Calu3 (cell line): ENCODE measurements around the gene NDRG3. TPM values are rescaled to one million over a fixed set of nuclear protein-coding genes. Genes with fewer than 3 reads are reported as not detected.
A peak's percentile ranks its signal among the peaks of the same experiment; 100 is the strongest.

Experiments used
- Bru-seq: library from RNA; stranded (reverse); fragments of 400-500 nt; gene quantifications from one replicate; lab custom pipeline; 2021; lab: Mats Ljungman, UMichigan
- BruChase-seq, 2 experiments: library from RNA; stranded (reverse); fragments of 400-500 nt; gene quantifications; one replicate each; lab custom pipeline; 2021; lab: Mats Ljungman, UMichigan
- BruUV-seq: library from RNA; stranded (reverse); fragments of 400-500 nt; replicated peaks from 2 replicates; lab custom pipeline; 2021; lab: Mats Ljungman, UMichigan
- CTCF ChIA-PET: fragments of 300-600 bp; sonication (Branson Sonifier 250); formaldehyde crosslinking; loops from one replicate; lab custom pipeline; 2022; ENCODE audit warnings: antibody characterized with exemption; lab: Charles Lee
- DNase-seq: peaks from one replicate; pipeline ENCODE4 v3.0.0; 2022
- H3K27ac Mint-ChIP-seq: one replicate; pipeline ENCODE4 v1.8.0; 2022; ENCODE audit warnings: mixed read lengths; ENCODE audit not compliant: unreplicated experiment
- H3K27me3 Mint-ChIP-seq: one replicate; pipeline ENCODE4 v1.8.0; 2022; ENCODE audit warnings: mixed read lengths; ENCODE audit not compliant: unreplicated experiment
- H3K36me3 Mint-ChIP-seq: one replicate; pipeline ENCODE4 v1.8.0; 2022; ENCODE audit warnings: mild to moderate bottlenecking, moderate library complexity, mixed read lengths; ENCODE audit not compliant: insufficient read depth, unreplicated experiment
- H3K4me1 Mint-ChIP-seq: one replicate; pipeline ENCODE4 v1.8.0; 2022; ENCODE audit warnings: mild to moderate bottlenecking, low read depth, mixed read lengths; ENCODE audit not compliant: unreplicated experiment
- H3K4me3 Mint-ChIP-seq: one replicate; pipeline ENCODE4 v1.8.0; 2022; ENCODE audit warnings: mild to moderate bottlenecking, low read depth, moderate library complexity, mixed read lengths; ENCODE audit not compliant: unreplicated experiment
- H3K9me3 Mint-ChIP-seq: one replicate; pipeline ENCODE4 v1.8.0; 2022; ENCODE audit warnings: low read depth, mixed read lengths; ENCODE audit not compliant: unreplicated experiment
- CTCF ChIP-seq: fragments of 200-600 bp; IDR thresholded peaks from one replicate; pipeline ENCODE4 v1.8.0; 2022; ENCODE audit warnings: antibody characterized with exemption; ENCODE audit not compliant: unreplicated experiment
- intact Hi-C: fragments of 100-400 bp; cut with micrococcal nuclease; formaldehyde crosslinking; loops from one replicate; pipeline ENCODE4 v1.10.0; 2022; ENCODE audit not compliant: unreplicated experiment
- long read RNA-seq: library from polyadenylated mRNA; stranded (forward); transcript quantifications from one replicate; pipeline ENCODE4 v2.0.0, GENCODE V29; 2022
- total RNA-seq: library from RNA; stranded (reverse); gene quantifications from 2 replicates; pipeline ENCODE4 v1.2.3, GENCODE V29; 2022

NDRG3 gene
- total RNA-seq (16.6 and 18.0 TPM in 2 replicates), Bru-seq, nascent RNA (percentile 46 among the genes with signal in this experiment), BruChase-seq, experiment 1, labeled RNA remaining after a 6-hour chase (percentile 52 among the genes with signal in this experiment), BruChase-seq, experiment 2, labeled RNA remaining after a 2-hour chase (percentile 49 among the genes with signal in this experiment)
- long read RNA-seq, transcript NDRG3-201 (16 exons, 2,964 nt) = major isoform, 13 of 35 reads
- long read RNA-seq, partial matches to known transcripts = 12 of 35 reads
- long read RNA-seq, other reads (novel, unspliced or antisense) = 6 of 35 reads

GRCh38 chr20:36745927-36746659 is at the start of gene NDRG3:
NDRG3 (minus strand) TSS chr20:36746090; CDS start chr20:36721735, 24,355 bp downstream.
- CTCF ChIA-PET = interaction anchor here (0.6 to 1.1 kb wide), 4 partner anchors 9 to 286 kb away, joined by 3 to 10 read pairs (median 4); partner anchors contain the start of gene DSN1
- Mint-ChIP-seq H3K4me1 (peaks cover 11% of the 10 kb centered on the region), H3K9me3 (no peaks in the 10 kb centered on the region), H3K27me3 (no peaks in the 10 kb centered on the region), H3K36me3 (peaks cover 14% of the 10 kb centered on the region), H3K27ac (peak within 1 kb of the TSS; percentile 66), H3K4me3 (peak within 1 kb of the TSS; percentile 87)
- peak; percentile 97 for DNase-seq
- no TSS peak for BruUV-seq
- TF ChIP-seq CTCF = no peak
- intact Hi-C loops = no loop called here

- H3K27ac Mint-ChIP-seq = no peak overlapping the region
- H3K4me1 Mint-ChIP-seq = no peaks in the 10 kb centered on the region
- H3K27me3 Mint-ChIP-seq = no peaks in the 10 kb centered on the region
- no peak overlapping the region for H3K4me3 Mint-ChIP-seq
- DNase-seq = no peak
- TF ChIP-seq CTCF = no peak
- H3K9me3 Mint-ChIP-seq = no peaks in the 10 kb centered on the region
- intact Hi-C loops = no loop called here
- CTCF ChIA-PET = no interaction called here
- no TSS peak for BruUV-seq
- peaks cover 9% of the 10 kb centered on the region for H3K36me3 Mint-ChIP-seq
These were observed 48.2 kb upstream of the NDRG3 start for GRCh38 chr20:36794116-36794474.

- H3K36me3 Mint-ChIP-seq = peaks cover 9% of the 10 kb centered on the region
- no peak overlapping the region for H3K27ac Mint-ChIP-seq
- H3K27me3 Mint-ChIP-seq = no peaks in the 10 kb centered on the region
- TF ChIP-seq CTCF = no peak
- no peak for DNase-seq
- no peak overlapping the region for H3K4me3 Mint-ChIP-seq
- no TSS peak for BruUV-seq
- intact Hi-C loops = loop anchor here (2.0 kb wide), 1 partner anchor 93 kb away; no protein-coding TSS in a partner anchor
- H3K4me1 Mint-ChIP-seq = no peaks in the 10 kb centered on the region
- no peaks in the 10 kb centered on the region for H3K9me3 Mint-ChIP-seq
- CTCF ChIA-PET = no interaction called here
These were observed 47.6 kb upstream of the NDRG3 start for GRCh38 chr20:36793294-36794115.

GRCh38 chr20:36792422-36792821 is 46.5 kb upstream of the NDRG3 start:
- CTCF ChIA-PET = interaction anchor here (0.6 to 1.4 kb wide), 8 partner anchors 16 to 127 kb away, joined by 3 to 9 read pairs (median 4); a partner anchor contains a TSS
- Mint-ChIP-seq H3K9me3 (no peaks in the 10 kb centered on the region), H3K27me3 (no peaks in the 10 kb centered on the region), H3K27ac (no peak overlapping the region), H3K36me3 (peaks cover 9% of the 10 kb centered on the region), H3K4me1 (no peaks in the 10 kb centered on the region), H3K4me3 (no peak overlapping the region)
- no peak for TF ChIP-seq CTCF
- intact Hi-C loops = loop anchor here (2.0 kb wide), 1 partner anchor 94 kb away; no protein-coding TSS in a partner anchor
- DNase-seq = peak; percentile 72
- BruUV-seq = no TSS peak
